Measurements from ENCODE around the gene KIF5C.
A peak's percentile ranks its signal among the peaks of the same experiment; 100 is the strongest.

Gene KIF5C

DNA sequence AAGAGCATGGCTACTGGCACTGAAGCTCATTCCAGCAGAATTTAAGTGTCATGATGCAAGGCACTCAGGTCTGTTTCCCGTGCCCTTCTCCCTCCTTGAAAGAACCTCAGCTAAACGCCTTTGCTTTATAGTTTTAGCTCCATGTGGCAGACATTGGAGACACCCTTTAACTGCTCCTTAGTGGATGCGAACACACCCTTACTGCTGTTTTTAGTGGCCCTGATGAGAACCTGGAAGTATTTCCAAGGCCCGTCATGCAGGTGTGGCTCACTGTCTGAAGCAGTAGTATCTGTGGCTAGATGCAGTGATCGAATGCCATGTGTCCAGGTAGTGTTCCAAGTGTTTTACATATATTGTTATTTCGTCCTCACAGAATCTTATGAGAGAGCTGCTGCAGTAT is 28.3 kb downstream of the KIF5C start:
- Histone ChIP-seq H3K27me3 (ENCODE audit: control insufficient read depth, insufficient read depth, low read length) (no peaks in the 10 kb centered on the region), H3K4me3 (ENCODE audit: low read depth, low read length) (no peak overlapping the region), H3K4me2 (ENCODE audit: low read length) (no peak overlapping the region), H3K4me1 (peaks cover 7% of the 10 kb centered on the region), H3K9me3 (ENCODE audit: control insufficient read depth, low read length) (no peaks in the 10 kb centered on the region), H2AFZ (no peak overlapping the region), H3K79me2 (peaks cover 2% of the 10 kb centered on the region), H3K27ac (no peak overlapping the region), H3K9ac (no peak overlapping the region), H3K36me3 (ENCODE audit: control insufficient read depth, insufficient read depth, low read length) (no peaks in the 10 kb centered on the region)
- TF ChIP-seq, protein P1, sequence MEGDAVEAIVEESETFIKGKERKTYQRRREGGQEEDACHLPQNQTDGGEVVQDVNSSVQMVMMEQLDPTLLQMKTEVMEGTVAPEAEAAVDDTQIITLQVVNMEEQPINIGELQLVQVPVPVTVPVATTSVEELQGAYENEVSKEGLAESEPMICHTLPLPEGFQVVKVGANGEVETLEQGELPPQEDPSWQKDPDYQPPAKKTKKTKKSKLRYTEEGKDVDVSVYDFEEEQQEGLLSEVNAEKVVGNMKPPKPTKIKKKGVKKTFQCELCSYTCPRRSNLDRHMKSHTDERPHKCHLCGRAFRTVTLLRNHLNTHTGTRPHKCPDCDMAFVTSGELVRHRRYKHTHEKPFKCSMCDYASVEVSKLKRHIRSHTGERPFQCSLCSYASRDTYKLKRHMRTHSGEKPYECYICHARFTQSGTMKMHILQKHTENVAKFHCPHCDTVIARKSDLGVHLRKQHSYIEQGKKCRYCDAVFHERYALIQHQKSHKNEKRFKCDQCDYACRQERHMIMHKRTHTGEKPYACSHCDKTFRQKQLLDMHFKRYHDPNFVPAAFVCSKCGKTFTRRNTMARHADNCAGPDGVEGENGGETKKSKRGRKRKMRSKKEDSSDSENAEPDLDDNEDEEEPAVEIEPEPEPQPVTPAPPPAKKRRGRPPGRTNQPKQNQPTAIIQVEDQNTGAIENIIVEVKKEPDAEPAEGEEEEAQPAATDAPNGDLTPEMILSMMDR (IDR thresholded peaks at IDR 0.05) = no peak

DNA sequence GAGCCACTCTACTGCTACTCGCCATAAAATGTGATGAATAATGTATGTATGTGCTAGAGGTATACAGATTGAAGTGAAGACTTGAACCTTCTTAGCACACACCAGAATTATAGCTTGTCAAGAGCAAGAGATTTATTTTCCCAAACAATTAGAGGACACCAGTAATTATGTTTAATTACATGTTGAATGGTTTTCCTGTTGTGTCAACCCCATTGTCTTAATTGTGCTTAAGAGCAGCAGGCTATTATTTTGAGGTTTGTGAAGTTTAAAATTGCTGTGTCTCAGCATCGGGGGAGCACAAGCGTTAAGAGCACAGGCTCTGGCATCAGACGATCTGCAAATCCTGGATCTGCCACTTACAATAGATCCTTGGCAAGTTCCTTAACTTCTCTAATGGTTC is 29.0 kb downstream of the KIF5C start:
- H3K27me3 ChIP-seq (ENCODE audit: control insufficient read depth, insufficient read depth, low read length) = no peaks in the 10 kb centered on the region
- H3K36me3 ChIP-seq (ENCODE audit: control insufficient read depth, insufficient read depth, low read length) = no peaks in the 10 kb centered on the region
- H2AFZ ChIP-seq = no peak overlapping the region
- peaks cover 7% of the 10 kb centered on the region for H3K4me1 ChIP-seq
- H3K4me3 ChIP-seq (ENCODE audit: low read depth, low read length) = no peak overlapping the region
- no peak overlapping the region for H3K27ac ChIP-seq
- TF ChIP-seq, protein P1 (IDR thresholded peaks at IDR 0.05) = no peak
- H3K9ac ChIP-seq = no peak overlapping the region
- no peak overlapping the region for H3K4me2 ChIP-seq (ENCODE audit: low read length)
- H3K79me2 ChIP-seq = peaks cover 2% of the 10 kb centered on the region
- H3K9me3 ChIP-seq (ENCODE audit: control insufficient read depth, low read length) = no peaks in the 10 kb centered on the region

DNA sequence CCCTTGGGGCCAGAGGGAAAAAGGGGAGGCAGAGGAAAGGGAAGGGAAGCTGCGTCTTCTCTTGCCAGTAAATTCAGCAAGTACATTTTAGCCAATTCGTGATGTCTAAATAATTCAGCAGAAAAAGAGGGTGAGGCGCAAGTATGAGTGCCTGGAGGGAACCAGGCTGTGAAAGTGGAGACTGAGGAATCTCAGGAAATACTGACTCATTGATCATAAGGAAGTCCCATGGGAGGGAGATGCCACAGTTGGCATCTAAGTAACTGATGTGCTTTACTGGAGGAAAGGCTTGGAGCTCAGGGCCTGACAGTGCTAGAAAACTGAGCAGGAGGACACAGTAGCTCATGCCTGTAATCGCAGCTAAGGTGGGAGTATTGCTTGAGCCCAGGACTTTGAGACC is 31.1 kb downstream of the KIF5C start:
- Histone ChIP-seq H3K4me3 (ENCODE audit: low read depth, low read length) (no peak overlapping the region), H2AFZ (no peak overlapping the region), H3K79me2 (peaks cover 2% of the 10 kb centered on the region), H3K9ac (no peak overlapping the region), H3K4me2 (ENCODE audit: low read length) (no peak overlapping the region), H3K27ac (no peak overlapping the region), H3K9me3 (ENCODE audit: control insufficient read depth, low read length) (no peaks in the 10 kb centered on the region), H3K36me3 (ENCODE audit: control insufficient read depth, insufficient read depth, low read length) (no peaks in the 10 kb centered on the region), H3K27me3 (ENCODE audit: control insufficient read depth, insufficient read depth, low read length) (no peaks in the 10 kb centered on the region), H3K4me1 (peaks cover 4% of the 10 kb centered on the region)
- TF ChIP-seq, protein P1 (IDR thresholded peaks at IDR 0.05) = no peak

DNA sequence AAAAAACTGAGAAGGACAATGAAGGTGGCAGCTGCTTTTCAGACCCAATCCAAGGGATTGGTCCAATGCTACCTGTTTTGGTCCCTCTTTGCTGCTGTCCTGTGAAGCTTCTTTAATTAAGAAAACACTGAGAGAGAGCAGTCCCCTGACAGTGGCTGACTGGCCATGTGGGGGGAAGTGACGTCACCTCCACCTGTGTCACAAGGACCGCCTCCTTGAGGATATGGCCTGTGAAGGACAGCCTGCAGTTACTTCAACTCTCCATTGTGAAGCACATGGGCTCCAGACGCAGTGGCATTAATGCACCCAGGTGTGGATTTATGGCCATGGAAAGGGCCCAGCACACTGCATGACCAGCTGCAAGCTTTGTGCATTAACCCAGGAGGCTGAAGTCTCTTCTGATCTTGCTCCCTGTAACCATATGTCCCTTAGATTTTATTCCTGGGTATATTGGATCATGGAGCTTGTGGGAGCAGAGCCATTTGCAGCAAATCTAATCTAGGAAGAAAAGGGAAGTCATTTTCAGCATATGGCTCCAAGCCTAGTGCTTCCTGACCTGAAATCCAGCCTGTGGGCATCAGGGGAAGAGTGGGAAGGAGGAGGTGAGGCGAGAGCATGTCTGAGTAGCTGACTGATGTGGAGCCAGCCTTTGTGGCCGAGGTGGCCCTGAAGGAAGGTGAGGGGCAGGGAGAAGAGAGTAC is 32.2 kb downstream of the KIF5C start:
- Histone ChIP-seq H3K9ac (no peak overlapping the region), H3K4me2 (ENCODE audit: low read length) (no peak overlapping the region), H3K27ac (no peak overlapping the region), H3K36me3 (ENCODE audit: control insufficient read depth, insufficient read depth, low read length) (no peaks in the 10 kb centered on the region), H3K4me1 (peaks cover 4% of the 10 kb centered on the region), H3K79me2 (peaks cover 2% of the 10 kb centered on the region), H3K9me3 (ENCODE audit: control insufficient read depth, low read length) (no peaks in the 10 kb centered on the region), H3K27me3 (ENCODE audit: control insufficient read depth, insufficient read depth, low read length) (no peaks in the 10 kb centered on the region), H2AFZ (no peak overlapping the region), H3K4me3 (ENCODE audit: low read depth, low read length) (no peak overlapping the region)
- TF ChIP-seq, protein P1 (IDR thresholded peaks at IDR 0.05) = no peak

DNA sequence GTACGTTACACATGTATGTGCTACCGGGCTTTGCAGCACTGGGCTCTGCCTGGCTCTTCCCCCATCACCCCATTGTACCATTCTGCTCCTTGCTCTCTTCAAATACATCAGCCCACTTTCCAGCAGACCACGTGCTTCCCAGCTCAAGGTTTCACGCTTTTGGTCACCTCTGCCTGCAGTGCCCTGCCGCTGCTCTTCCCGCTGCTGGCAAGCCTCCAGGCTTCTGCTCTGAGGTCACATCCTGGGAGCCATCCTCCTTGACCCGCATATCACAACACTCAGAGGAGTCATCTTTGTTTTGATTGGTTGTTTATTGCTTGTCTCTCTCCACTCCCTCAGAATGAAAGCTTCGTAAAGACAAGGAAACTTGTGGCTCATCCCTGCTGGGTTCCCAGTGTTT is 34.1 kb downstream of the KIF5C start:
- Histone ChIP-seq H3K9ac (no peak overlapping the region), H3K27ac (no peak overlapping the region)
- TF ChIP-seq, protein P1 (IDR thresholded peaks at IDR 0.05) = no peak

More for the DNA sequence above, 34.1 kb downstream of the KIF5C start:
- Histone ChIP-seq H3K79me2 (peaks cover 2% of the 10 kb centered on the region), H3K36me3 (ENCODE audit: control insufficient read depth, insufficient read depth, low read length) (no peaks in the 10 kb centered on the region), H3K27me3 (ENCODE audit: control insufficient read depth, insufficient read depth, low read length) (no peaks in the 10 kb centered on the region), H3K4me3 (ENCODE audit: low read depth, low read length) (no peak overlapping the region), H3K9me3 (ENCODE audit: control insufficient read depth, low read length) (no peaks in the 10 kb centered on the region), H3K4me2 (ENCODE audit: low read length) (no peak overlapping the region), H2AFZ (peak overlapping the region; percentile 58), H3K4me1 (peaks cover 4% of the 10 kb centered on the region)
